Measurements from ENCODE around the gene STX1A. TPM values are rescaled to one million over a fixed set of nuclear protein-coding genes. Genes with fewer than 3 reads are reported as not detected.

Gene STX1A
- total RNA-seq, 1 donor from 2014 or later = 119 TPM

DNA sequence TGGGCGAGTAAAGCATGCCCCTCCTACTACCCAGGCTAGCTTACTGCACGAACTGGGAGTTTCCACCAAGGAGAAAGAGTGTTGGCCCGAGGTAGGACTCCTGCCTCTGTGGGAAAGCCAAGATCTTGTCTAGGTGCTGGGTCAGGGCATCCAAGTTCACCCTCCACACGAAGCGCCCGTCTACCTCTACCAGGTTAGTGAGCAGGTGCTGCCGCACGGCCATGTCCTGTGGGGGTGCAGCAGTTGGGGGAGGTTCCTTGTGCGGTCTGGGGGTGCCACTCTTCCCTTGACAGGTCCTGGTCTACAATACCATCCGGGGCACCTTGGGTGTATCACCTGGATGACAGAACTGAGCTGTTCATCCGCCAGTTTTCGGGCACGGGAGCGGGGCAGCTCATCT is 17.4 kb upstream of the STX1A start:
- Mint-ChIP-seq H3K36me3 (ENCODE audit: unreplicated experiment) (no peaks in the 10 kb centered on the region), H3K27me3 (ENCODE audit: unreplicated experiment) (peaks cover 6% of the 10 kb centered on the region), H3K27ac (ENCODE audit: unreplicated experiment) (no peak overlapping the region), H3K9me3 (ENCODE audit: unreplicated experiment) (peaks cover 5% of the 10 kb centered on the region), H3K4me1 (ENCODE audit: low read depth, unreplicated experiment) (peaks cover 4% of the 10 kb centered on the region), H3K4me3 (ENCODE audit: unreplicated experiment) (peak overlapping the region; percentile 90)
- DNase-seq = no peak
- TF ChIP-seq, protein P1, sequence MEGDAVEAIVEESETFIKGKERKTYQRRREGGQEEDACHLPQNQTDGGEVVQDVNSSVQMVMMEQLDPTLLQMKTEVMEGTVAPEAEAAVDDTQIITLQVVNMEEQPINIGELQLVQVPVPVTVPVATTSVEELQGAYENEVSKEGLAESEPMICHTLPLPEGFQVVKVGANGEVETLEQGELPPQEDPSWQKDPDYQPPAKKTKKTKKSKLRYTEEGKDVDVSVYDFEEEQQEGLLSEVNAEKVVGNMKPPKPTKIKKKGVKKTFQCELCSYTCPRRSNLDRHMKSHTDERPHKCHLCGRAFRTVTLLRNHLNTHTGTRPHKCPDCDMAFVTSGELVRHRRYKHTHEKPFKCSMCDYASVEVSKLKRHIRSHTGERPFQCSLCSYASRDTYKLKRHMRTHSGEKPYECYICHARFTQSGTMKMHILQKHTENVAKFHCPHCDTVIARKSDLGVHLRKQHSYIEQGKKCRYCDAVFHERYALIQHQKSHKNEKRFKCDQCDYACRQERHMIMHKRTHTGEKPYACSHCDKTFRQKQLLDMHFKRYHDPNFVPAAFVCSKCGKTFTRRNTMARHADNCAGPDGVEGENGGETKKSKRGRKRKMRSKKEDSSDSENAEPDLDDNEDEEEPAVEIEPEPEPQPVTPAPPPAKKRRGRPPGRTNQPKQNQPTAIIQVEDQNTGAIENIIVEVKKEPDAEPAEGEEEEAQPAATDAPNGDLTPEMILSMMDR (IDR thresholded peaks at IDR 0.05; ENCODE audit: partially characterized antibody, unreplicated experiment) = no peak

DNA sequence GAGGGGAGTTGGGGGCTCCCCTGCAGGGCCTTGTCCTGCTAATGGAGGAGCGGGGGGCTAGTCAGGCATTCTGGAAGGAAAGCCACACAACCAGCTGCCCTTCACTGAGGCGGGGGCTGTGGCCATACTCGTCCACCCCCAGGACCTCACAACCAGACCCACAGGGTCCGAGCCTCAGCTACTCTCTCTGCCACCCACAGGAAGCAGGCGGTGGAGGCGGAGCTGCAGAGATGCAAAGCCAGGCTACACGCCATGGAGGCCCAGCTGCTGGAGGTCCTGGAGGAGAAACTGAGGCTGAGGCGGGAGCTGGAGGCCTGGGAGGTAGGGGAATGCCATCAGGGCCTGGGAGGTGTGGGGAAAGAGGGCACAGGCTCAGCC is 16.0 kb upstream of the STX1A start:
- Mint-ChIP-seq H3K36me3 (ENCODE audit: unreplicated experiment) (no peaks in the 10 kb centered on the region), H3K27me3 (ENCODE audit: unreplicated experiment) (peaks cover 6% of the 10 kb centered on the region), H3K27ac (ENCODE audit: unreplicated experiment) (no peak overlapping the region), H3K4me1 (ENCODE audit: low read depth, unreplicated experiment) (no peaks in the 10 kb centered on the region), H3K4me3 (ENCODE audit: unreplicated experiment) (no peak overlapping the region), H3K9me3 (ENCODE audit: unreplicated experiment) (peaks cover 4% of the 10 kb centered on the region)
- DNase-seq = no peak
- TF ChIP-seq, protein P1 (IDR thresholded peaks at IDR 0.05; ENCODE audit: partially characterized antibody, unreplicated experiment) = no peak

DNA sequence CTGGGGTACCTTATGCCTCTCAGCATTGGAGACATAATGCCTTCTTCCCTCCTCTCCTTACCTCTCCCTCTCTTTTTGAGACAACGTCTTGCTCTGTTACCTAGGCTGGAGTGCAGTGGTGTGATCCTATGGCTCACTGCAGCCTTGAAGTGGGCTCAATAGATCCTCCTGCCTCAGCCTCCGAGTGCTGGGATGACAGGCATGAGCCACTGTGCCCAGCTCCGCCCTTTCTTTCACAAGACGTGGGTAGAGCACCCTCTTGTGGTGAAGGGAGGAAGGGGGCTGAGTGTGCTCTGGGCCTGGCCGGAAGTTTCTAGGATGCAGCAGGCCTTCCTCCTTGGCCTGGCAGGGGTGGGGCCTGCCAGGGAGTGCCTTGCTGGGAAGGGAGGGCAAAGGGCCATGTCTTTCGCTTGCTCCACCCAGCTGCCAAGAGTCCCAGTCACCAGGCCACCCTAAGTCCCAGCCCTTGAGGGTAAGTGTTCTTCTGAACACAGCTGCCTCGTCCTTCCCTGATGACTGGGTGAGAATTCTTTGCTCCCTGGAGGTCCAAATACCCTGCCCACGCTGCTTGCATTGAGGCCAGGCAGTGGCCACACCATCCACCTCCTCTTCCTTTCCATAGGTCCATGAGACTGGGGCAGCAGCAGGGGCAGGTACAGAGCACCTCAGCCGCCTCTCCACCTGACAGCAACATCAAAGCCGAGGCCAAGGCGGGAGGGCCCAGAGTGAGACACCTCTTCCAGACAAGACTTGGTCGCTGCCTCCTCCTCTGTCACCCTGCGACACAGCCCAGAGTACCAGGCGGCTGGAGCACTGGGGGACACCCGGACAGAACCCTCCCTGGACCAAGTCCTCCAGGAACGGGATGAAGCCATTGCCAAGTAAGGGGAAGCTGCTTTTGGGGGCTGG is 15.4 kb upstream of the STX1A start:
- Mint-ChIP-seq H3K9me3 (ENCODE audit: unreplicated experiment) (peaks cover 4% of the 10 kb centered on the region), H3K4me3 (ENCODE audit: unreplicated experiment) (no peak overlapping the region), H3K4me1 (ENCODE audit: low read depth, unreplicated experiment) (no peaks in the 10 kb centered on the region), H3K27ac (ENCODE audit: unreplicated experiment) (no peak overlapping the region), H3K36me3 (ENCODE audit: unreplicated experiment) (no peaks in the 10 kb centered on the region), H3K27me3 (ENCODE audit: unreplicated experiment) (peaks cover 6% of the 10 kb centered on the region)
- DNase-seq = peak; percentile 80
- TF ChIP-seq, protein P1 (IDR thresholded peaks at IDR 0.05; ENCODE audit: partially characterized antibody, unreplicated experiment) = peak; percentile 78

DNA sequence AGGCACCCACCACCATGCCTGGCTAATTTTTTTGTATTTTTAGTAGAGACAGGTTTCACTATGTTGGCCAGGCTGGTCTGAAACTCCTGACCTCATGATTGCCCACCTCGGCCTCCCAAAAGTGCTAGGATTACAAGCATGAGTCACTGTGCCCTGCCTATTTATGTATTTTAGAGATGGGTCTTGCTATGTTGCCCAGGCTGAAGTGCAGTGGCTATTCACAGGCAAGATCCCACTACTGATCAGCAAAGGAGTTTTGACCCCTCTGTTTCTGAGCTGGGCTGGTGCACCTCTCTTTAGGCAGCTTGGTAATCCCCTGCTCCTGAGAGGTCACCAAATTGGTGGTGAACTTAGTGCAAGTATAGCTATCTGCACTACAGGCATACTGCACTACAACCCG is 12.9 kb upstream of the STX1A start:
- Mint-ChIP-seq H3K27me3 (ENCODE audit: unreplicated experiment) (peaks cover 4% of the 10 kb centered on the region), H3K36me3 (ENCODE audit: unreplicated experiment) (no peaks in the 10 kb centered on the region), H3K4me3 (ENCODE audit: unreplicated experiment) (no peak overlapping the region), H3K4me1 (ENCODE audit: low read depth, unreplicated experiment) (no peaks in the 10 kb centered on the region), H3K9me3 (ENCODE audit: unreplicated experiment) (peaks cover 2% of the 10 kb centered on the region), H3K27ac (ENCODE audit: unreplicated experiment) (no peak overlapping the region)
- TF ChIP-seq, protein P1 (IDR thresholded peaks at IDR 0.05; ENCODE audit: partially characterized antibody, unreplicated experiment) = no peak
- DNase-seq = no peak

DNA sequence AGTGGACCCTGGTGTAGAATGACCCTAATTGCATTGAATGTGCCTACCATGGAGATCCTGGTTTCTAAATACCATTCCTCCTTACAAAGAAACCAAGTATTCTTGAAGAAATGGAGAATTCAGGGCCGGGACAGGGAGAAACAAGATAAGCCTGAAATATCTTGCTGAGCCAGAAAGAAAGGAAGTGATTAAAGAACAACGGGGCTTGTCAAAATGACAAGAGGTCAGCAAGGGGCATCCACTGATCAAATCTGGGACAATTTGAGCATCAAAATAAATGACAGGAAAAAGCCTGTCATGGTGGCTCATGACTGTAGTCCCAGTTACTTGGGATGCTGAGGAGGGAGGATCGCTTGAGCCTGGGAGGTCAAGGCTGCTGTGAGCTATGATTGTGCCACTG is 11.0 kb upstream of the STX1A start:
- TF ChIP-seq, protein P1 (IDR thresholded peaks at IDR 0.05; ENCODE audit: partially characterized antibody, unreplicated experiment) = no peak
- Mint-ChIP-seq H3K4me1 (ENCODE audit: low read depth, unreplicated experiment) (no peaks in the 10 kb centered on the region), H3K27me3 (ENCODE audit: unreplicated experiment) (no peaks in the 10 kb centered on the region), H3K27ac (ENCODE audit: unreplicated experiment) (no peak overlapping the region), H3K9me3 (ENCODE audit: unreplicated experiment) (peaks cover 2% of the 10 kb centered on the region), H3K4me3 (ENCODE audit: unreplicated experiment) (no peak overlapping the region), H3K36me3 (ENCODE audit: unreplicated experiment) (no peaks in the 10 kb centered on the region)
- no peak for DNase-seq
